Mesodermal cell (in vitro differentiated cells): Measurements from ENCODE around the gene PLEKHA4.

Experiments
- H3K27ac ChIP-seq: 2 replicates; pipeline ENCODE4 v1.7.0; 2013; ENCODE audit warnings: mild to moderate bottlenecking, low read depth, low read length, moderate library complexity; ENCODE audit not compliant: severe bottlenecking
- H3K36me3 ChIP-seq: 2 replicates; pipeline ENCODE4 v1.7.1; 2013; ENCODE audit warnings: mild to moderate bottlenecking, low read length, moderate library complexity; ENCODE audit not compliant: control insufficient read depth, insufficient read depth
- H3K4me1 ChIP-seq: one replicate; pipeline ENCODE4 v1.7.1; 2013; ENCODE audit warnings: mild to moderate bottlenecking, low read length; ENCODE audit not compliant: insufficient read depth, control insufficient read depth, poor library complexity, severe bottlenecking
- H3K4me3 ChIP-seq: 2 replicates; pipeline ENCODE4 v1.7.0; 2013; ENCODE audit warnings: low read length, control low read depth, mild to moderate bottlenecking; ENCODE audit not compliant: insufficient read depth, poor library complexity, severe bottlenecking; ENCODE audit errors: extremely low read depth
- H3K9me3 ChIP-seq: 2 replicates; pipeline ENCODE4 v1.7.1; 2013; ENCODE audit warnings: mild to moderate bottlenecking, low read length, moderate library complexity; ENCODE audit not compliant: control insufficient read depth
- WGBS, 2 experiments: methylation state at CpG; one replicate each; pipeline ENCODE4 v1.1.5; 2013; ENCODE audit warnings: missing lambda C conversion rate in 2 of 2; ENCODE audit not compliant: insufficient coverage in 2 of 2; 5-methylcytosine and 5-hydroxymethylcytosine counted together

Gene PLEKHA4

GRCh38 chr19:48806818-48807589 is 61.4 kb downstream of the PLEKHA4 start:
- H3K4me1 ChIP-seq: peaks cover 9% of the 10 kb centered on the region
- WGBS, 2 experiments: 56 to 60% methylated on average over 13 to 16 of the region's 17 CpGs
- H3K27ac ChIP-seq: no peak overlapping the region
- no peaks in the 10 kb centered on the region for H3K9me3 ChIP-seq
- no peak overlapping the region for H3K4me3 ChIP-seq
- peaks cover 5% of the 10 kb centered on the region for H3K36me3 ChIP-seq

GRCh38 chr19:48806518-48806817 is 61.9 kb downstream of the PLEKHA4 start:
- H3K36me3 ChIP-seq: peaks cover 5% of the 10 kb centered on the region
- H3K4me3 ChIP-seq: no peak overlapping the region
- H3K9me3 ChIP-seq: no peaks in the 10 kb centered on the region
- WGBS, 2 experiments: 50 to 100% methylated on average over 1 to 5 of the region's 5 CpGs
- H3K27ac ChIP-seq: no peak overlapping the region
- H3K4me1 ChIP-seq: peaks cover 9% of the 10 kb centered on the region

GRCh38 chr19:48805452-48805851 is 63.0 kb downstream of the PLEKHA4 start:
- no peaks in the 10 kb centered on the region for H3K9me3 ChIP-seq
- peaks cover 5% of the 10 kb centered on the region for H3K36me3 ChIP-seq
- no peak overlapping the region for H3K27ac ChIP-seq
- 89 to 91% methylated on average over 2 to 5 of the region's 15 CpGs for WGBS, 2 experiments
- peaks cover 9% of the 10 kb centered on the region for H3K4me1 ChIP-seq
- H3K4me3 ChIP-seq: no peak overlapping the region

- 92 to 100% methylated on average over 2 to 4 of the region's 8 CpGs for WGBS, 2 experiments
- no peaks in the 10 kb centered on the region for H3K9me3 ChIP-seq
- H3K4me3 ChIP-seq: no peak overlapping the region
- no peak overlapping the region for H3K27ac ChIP-seq
- peaks cover 4% of the 10 kb centered on the region for H3K4me1 ChIP-seq
- H3K36me3 ChIP-seq: peaks cover 5% of the 10 kb centered on the region
These were observed 63.9 kb downstream of the PLEKHA4 start for GRCh38 chr19:48804496-48804895.

GRCh38 chr19:48802623-48803022 is 65.8 kb downstream of the PLEKHA4 start:
- Histone ChIP-seq H3K4me3 (no peak overlapping the region), H3K9me3 (no peaks in the 10 kb centered on the region), H3K36me3 (peaks cover 5% of the 10 kb centered on the region), H3K27ac (no peak overlapping the region), H3K4me1 (peaks cover 12% of the 10 kb centered on the region)
- WGBS, 2 experiments: 94 to 100% methylated on average over 1 to 2 of the region's 2 CpGs

- peaks cover 8% of the 10 kb centered on the region for H3K4me1 ChIP-seq
- 94 to 95% methylated on average over 38 to 42 of the region's 44 CpGs for WGBS, 2 experiments
- no peaks in the 10 kb centered on the region for H3K36me3 ChIP-seq
- H3K27ac ChIP-seq: no peak overlapping the region
- H3K4me3 ChIP-seq: no peak overlapping the region
- H3K9me3 ChIP-seq: no peaks in the 10 kb centered on the region
These were observed 68.8 kb downstream of the PLEKHA4 start for GRCh38 chr19:48799358-48800300.

GRCh38 chr19:48798937-48799336 is 69.5 kb downstream of the PLEKHA4 start:
- WGBS, 2 experiments: 59 to 63% methylated on average over 5 to 6 of the region's 6 CpGs
- Histone ChIP-seq H3K4me3 (no peak overlapping the region), H3K9me3 (no peaks in the 10 kb centered on the region), H3K4me1 (peaks cover 8% of the 10 kb centered on the region), H3K27ac (no peak overlapping the region), H3K36me3 (no peaks in the 10 kb centered on the region)

GRCh38 chr19:48797103-48797502 is 71.3 kb downstream of the PLEKHA4 start:
- H3K36me3 ChIP-seq: no peaks in the 10 kb centered on the region
- H3K4me3 ChIP-seq: no peak overlapping the region
- H3K9me3 ChIP-seq: no peaks in the 10 kb centered on the region
- H3K4me1 ChIP-seq: peaks cover 8% of the 10 kb centered on the region
- no peak overlapping the region for H3K27ac ChIP-seq
- 91 to 94% methylated on average over 5 to 7 of the region's 7 CpGs for WGBS, 2 experiments

- H3K4me1 ChIP-seq: peaks cover 8% of the 10 kb centered on the region
- H3K36me3 ChIP-seq: no peaks in the 10 kb centered on the region
- H3K27ac ChIP-seq: no peak overlapping the region
- H3K4me3 ChIP-seq: no peak overlapping the region
- WGBS, 2 experiments: 93 to 97% methylated on average over 12 to 14 of the region's 20 CpGs
- no peaks in the 10 kb centered on the region for H3K9me3 ChIP-seq
These were observed 71.9 kb downstream of the PLEKHA4 start for GRCh38 chr19:48796298-48797083.

GRCh38 chr19:48795685-48796070 is 72.7 kb downstream of the PLEKHA4 start:
- H3K4me1 ChIP-seq: peaks cover 8% of the 10 kb centered on the region
- WGBS, 2 experiments: 82 to 83% methylated on average over 2 of the region's 2 CpGs
- no peak overlapping the region for H3K4me3 ChIP-seq
- H3K9me3 ChIP-seq: no peaks in the 10 kb centered on the region
- no peaks in the 10 kb centered on the region for H3K36me3 ChIP-seq
- peak overlapping the region; percentile 41 for H3K27ac ChIP-seq
